Measurements from ENCODE around the gene EPHA3. TPM values are rescaled to one million over a fixed set of nuclear protein-coding genes. Genes with fewer than 3 reads are reported as not detected.

EPHA3 gene
- total and polyA plus RNA-seq, 2 experiments from 2014 or later, result 4.8 to 9.2 TPM

GRCh38 chr3:89113893-89114840 is 6.7 kb downstream of the EPHA3 start:
- peak overlapping the region; percentile 48 for H3K4me3 ChIP-seq
- peak; percentile 84 for TF ChIP-seq CTCF (IDR thresholded peaks at IDR 0.05; ENCODE audit: low read depth, low read length)
- H3K36me3 ChIP-seq, result no peaks in the 10 kb centered on the region
- no peak overlapping the region for H3K27ac ChIP-seq
- peak; percentile 67 to 84 for DNase-seq (ENCODE audit: low read depth in 1 of 2, low spot score in 1 of 2)
- H3K27me3 ChIP-seq, result peaks cover 18% of the 10 kb centered on the region
- H3K9me3 ChIP-seq (ENCODE audit: low read depth), result no peaks in the 10 kb centered on the region
- no peaks in the 10 kb centered on the region for H3K4me1 ChIP-seq (ENCODE audit: low read depth)

GRCh38 chr3:89114841-89115223 is 7.4 kb downstream of the EPHA3 start:
- Histone ChIP-seq H3K4me3 (peak overlapping the region; percentile 48), H3K27ac (no peak overlapping the region), H3K4me1 (ENCODE audit: low read depth) (no peaks in the 10 kb centered on the region), H3K9me3 (ENCODE audit: low read depth) (no peaks in the 10 kb centered on the region), H3K27me3 (peaks cover 11% of the 10 kb centered on the region), H3K36me3 (no peaks in the 10 kb centered on the region)
- DNase-seq (ENCODE audit: low read depth in 1 of 2, low spot score in 1 of 2), result no peak
- no peak for TF ChIP-seq CTCF (IDR thresholded peaks at IDR 0.05; ENCODE audit: low read depth, low read length)

- no peak for TF ChIP-seq CTCF (IDR thresholded peaks at IDR 0.05; ENCODE audit: low read depth, low read length)
- H3K4me3 ChIP-seq, result no peak overlapping the region
- no peak for DNase-seq (ENCODE audit: low read depth in 1 of 2, low spot score in 1 of 2)
- no peaks in the 10 kb centered on the region for H3K4me1 ChIP-seq (ENCODE audit: low read depth)
- H3K27ac ChIP-seq, result no peak overlapping the region
- no peaks in the 10 kb centered on the region for H3K36me3 ChIP-seq
- no peaks in the 10 kb centered on the region for H3K9me3 ChIP-seq (ENCODE audit: low read depth)
- peaks cover 7% of the 10 kb centered on the region for H3K27me3 ChIP-seq
Observed at GRCh38 chr3:89116476-89116875, 9.1 kb downstream of the EPHA3 start.

- Histone ChIP-seq H3K4me3 (no peak overlapping the region), H3K27me3 (no peaks in the 10 kb centered on the region), H3K4me1 (ENCODE audit: low read depth) (no peaks in the 10 kb centered on the region), H3K36me3 (no peaks in the 10 kb centered on the region), H3K9me3 (ENCODE audit: low read depth) (no peaks in the 10 kb centered on the region), H3K27ac (no peak overlapping the region)
- no peak for TF ChIP-seq CTCF (IDR thresholded peaks at IDR 0.05; ENCODE audit: low read depth, low read length)
- DNase-seq (ENCODE audit: low read depth in 1 of 2, low spot score in 1 of 2), result no peak
Observed at GRCh38 chr3:89138048-89138447, 30.6 kb downstream of the EPHA3 start.

GRCh38 chr3:89139870-89140269 is 32.4 kb downstream of the EPHA3 start:
- no peaks in the 10 kb centered on the region for H3K9me3 ChIP-seq (ENCODE audit: low read depth)
- no peak for TF ChIP-seq CTCF (IDR thresholded peaks at IDR 0.05; ENCODE audit: low read depth, low read length)
- H3K36me3 ChIP-seq, result no peaks in the 10 kb centered on the region

More at GRCh38 chr3:89139870-89140269, 32.4 kb downstream of the EPHA3 start:
- no peaks in the 10 kb centered on the region for H3K27me3 ChIP-seq
- H3K4me3 ChIP-seq, result no peak overlapping the region
- H3K27ac ChIP-seq, result no peak overlapping the region
- no peaks in the 10 kb centered on the region for H3K4me1 ChIP-seq (ENCODE audit: low read depth)
- no peak for DNase-seq (ENCODE audit: low read depth in 1 of 2, low spot score in 1 of 2)

Data from cardiac muscle cell (in vitro differentiated cells and primary cell).